NCI-H2196 treated with DMSO at 0.1 percent for 48 hours (cell line): Measurements from ENCODE around the gene PCBP3.

Experiments
- DNase-seq: peaks from one replicate; lab custom pipeline; 2025; ENCODE audit not compliant: unreplicated experiment; lab: John Stamatoyannopoulos, UW

Gene PCBP3

GRCh38 chr21:45901061-45901690 lies 257.7 kb downstream of the PCBP3 start:
- DNase-seq: no peak

DNA sequence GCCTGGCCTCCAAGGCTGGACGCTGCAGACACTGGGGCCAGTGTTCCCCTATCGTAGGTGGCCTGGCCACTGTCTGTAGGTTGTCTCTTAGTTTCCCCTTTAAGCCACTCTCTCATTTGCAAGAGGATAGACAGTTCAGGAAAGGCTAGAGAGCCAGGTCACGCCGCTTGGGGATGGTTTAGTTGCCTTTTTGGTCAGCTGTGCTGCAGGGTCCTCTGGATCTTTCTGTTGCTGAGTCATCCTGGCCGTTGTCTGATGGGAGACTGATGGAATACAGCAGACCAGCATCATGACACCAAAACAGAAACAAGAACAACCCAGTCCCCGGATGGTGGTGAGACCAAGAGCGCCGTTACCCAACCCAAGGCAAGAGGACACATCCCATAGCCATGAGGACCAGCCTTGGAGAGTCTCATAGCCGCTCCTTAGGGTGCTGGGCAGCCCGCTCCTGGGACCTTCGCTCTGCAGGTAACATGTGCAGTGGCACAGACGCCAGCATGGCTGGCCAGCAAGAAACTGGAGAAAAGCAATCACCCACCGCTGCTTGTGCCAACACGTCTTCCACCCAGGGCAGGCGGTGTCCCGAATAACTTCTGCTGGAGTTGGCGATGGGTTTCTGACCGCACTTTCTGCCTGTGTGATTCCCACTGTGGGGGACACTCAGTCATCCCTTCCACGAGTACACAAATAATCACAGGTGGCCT lies 258.9 kb downstream of the PCBP3 start:
- DNase-seq: no peak

GRCh38 chr21:45905196-45905595 lies 261.7 kb downstream of the PCBP3 start:
- DNase-seq: no peak

GRCh38 chr21:45906196-45906805 lies 262.8 kb downstream of the PCBP3 start:
- DNase-seq: no peak

DNA sequence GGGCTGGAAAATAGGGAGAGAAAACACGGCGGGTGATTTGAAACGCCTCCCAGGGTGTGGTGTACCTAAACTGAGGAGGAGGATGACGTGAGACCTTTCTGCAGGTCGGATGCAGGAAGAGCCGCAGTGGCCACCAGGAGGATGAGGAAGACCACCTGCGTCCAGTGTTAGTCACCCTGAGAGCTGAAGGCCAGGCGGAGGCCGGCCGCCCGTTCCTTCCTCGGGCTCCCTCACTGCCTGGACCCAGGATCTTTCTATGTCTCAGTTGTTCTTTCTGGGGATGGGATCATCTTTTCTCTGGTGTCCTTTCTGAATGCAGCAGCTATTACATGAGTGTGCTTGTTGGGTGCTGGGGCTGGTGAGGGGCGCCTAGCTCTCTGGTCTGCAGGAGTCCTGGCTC lies 263.3 kb downstream of the PCBP3 start:
- DNase-seq: no peak

- DNase-seq: no peak
Measured at GRCh38 chr21:45908536-45909237, 265.2 kb downstream of the PCBP3 start.

DNA sequence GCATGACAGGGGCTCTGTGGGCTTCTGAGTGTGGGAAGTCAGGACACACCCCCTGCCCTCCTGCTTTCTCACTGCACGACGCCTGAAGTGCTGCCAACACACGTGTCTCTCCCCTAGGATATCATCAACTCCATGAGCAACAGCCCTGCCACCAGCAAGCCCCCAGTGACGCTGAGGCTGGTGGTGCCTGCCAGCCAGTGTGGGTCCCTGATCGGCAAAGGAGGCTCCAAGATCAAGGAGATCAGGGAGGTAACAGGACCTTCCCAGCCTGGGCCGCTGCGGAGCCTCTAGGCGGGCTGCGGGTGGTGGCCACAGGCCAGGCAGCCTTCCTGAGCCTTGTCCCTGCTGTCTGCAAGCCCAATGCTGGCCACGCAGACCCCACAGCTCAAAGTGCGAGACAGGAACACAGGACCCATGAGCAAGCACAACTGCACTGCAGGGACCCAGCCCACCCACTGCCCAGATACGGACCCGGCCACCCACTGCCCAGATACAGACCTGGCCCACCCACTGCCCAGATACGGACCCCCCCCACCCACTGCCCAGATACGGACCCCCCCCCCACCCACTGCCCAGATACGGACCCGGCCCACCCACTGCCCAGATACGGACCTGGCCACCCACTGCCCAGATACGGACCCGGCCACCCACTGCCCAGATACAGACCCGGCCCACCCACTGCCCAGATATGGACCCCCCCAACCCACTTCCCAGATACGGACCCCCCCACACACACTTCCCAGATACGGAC lies 265.9 kb downstream of the PCBP3 start:
- no peak for DNase-seq

DNA sequence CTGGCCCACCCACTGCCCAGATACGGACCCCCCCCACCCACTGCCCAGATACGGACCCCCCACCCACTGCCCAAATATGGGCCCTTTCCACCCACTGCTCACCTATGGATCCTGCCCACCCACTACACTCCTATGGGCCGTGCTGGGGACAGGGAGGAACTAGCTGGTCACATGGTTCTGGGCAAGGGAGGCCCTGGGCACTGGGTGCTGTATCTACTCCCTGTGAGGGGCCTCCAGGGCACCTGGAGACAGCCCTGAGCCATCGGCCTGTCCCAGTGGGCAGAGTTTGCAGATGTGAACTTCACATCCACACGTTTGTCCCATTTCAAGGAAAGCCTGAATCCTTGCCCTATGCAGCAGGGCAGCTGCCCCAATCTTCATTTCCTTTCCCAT lies 266.6 kb downstream of the PCBP3 start:
- no peak for DNase-seq

GRCh38 chr21:45910548-45911221 lies 267.2 kb downstream of the PCBP3 start:
- no peak for DNase-seq

- no peak for DNase-seq
Measured at GRCh38 chr21:45911806-45912325, 268.3 kb downstream of the PCBP3 start.

GRCh38 chr21:45912611-45913417 lies 269.3 kb downstream of the PCBP3 start:
- no peak for DNase-seq

- DNase-seq: no peak
Measured at GRCh38 chr21:45913418-45913765, 269.9 kb downstream of the PCBP3 start.

- no peak for DNase-seq
Measured at GRCh38 chr21:45913886-45914285, 270.4 kb downstream of the PCBP3 start.

DNA sequence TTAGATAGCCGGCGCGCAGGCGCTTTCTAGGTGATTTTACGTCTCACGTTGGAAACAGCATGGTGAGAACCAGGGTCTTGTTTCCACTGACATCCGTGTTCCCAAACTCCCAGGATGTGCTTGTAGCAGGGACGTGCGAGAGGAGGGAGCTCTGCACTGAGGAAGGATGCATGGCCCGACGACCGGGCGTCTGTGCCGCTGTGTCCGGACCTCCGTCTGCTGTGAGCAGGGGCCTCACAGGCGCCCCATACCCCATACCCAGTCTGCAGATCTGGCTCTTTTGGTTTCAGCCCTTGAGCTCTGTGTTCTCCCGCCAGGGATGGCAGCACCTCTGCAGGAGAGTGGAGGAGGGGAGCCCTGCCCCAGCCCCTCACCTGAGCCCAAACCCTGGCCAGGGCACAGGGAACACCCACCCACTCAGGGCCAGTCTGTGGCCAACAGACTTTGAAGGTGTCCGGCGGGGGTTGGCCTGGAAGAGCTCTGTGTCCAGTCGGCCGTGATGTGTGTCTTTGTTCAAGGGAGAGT lies 270.9 kb downstream of the PCBP3 start:
- DNase-seq: no peak

- DNase-seq: no peak
Measured at GRCh38 chr21:45916011-45916840, 272.7 kb downstream of the PCBP3 start.

DNA sequence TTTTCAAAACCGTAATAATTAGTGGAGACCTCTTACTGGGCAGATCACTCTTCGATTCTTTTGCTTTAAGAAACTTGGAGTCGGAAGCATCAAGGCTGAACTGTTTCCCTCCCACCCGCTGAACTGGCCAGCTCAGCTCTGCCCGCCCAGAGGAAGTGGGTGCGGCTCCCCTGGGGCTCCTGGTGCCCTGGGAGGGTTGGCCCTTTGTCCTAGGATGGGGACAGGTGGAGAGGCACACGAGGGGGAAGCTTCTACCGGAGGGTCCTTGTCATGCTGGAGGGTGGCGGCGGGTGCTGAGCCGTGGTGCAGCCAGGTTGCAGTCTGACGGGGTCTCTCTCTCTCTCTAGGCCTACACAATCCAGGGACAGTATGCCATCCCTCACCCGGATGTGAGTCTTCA lies 273.7 kb downstream of the PCBP3 start:
- DNase-seq: no peak

DNA sequence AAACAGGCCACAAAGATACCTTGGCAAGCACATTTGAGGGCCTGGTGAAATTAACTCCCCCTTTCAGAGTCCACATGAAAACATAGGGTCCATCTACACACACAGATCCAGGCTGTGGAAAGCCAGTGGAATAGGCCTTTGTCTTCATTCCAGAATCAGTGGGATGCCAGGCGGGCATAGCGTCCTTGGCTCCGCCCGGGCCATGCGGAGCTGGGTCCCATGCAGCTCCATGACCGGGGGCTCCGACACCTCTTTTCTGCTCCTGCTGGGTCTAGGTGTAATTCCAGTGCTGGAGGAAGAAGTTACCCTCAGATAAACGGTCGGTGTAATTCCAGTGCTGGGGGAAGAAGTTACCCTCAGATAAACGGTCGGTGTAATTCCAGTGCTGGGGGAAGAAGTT lies 274.5 kb downstream of the PCBP3 start:
- no peak for DNase-seq

DNA sequence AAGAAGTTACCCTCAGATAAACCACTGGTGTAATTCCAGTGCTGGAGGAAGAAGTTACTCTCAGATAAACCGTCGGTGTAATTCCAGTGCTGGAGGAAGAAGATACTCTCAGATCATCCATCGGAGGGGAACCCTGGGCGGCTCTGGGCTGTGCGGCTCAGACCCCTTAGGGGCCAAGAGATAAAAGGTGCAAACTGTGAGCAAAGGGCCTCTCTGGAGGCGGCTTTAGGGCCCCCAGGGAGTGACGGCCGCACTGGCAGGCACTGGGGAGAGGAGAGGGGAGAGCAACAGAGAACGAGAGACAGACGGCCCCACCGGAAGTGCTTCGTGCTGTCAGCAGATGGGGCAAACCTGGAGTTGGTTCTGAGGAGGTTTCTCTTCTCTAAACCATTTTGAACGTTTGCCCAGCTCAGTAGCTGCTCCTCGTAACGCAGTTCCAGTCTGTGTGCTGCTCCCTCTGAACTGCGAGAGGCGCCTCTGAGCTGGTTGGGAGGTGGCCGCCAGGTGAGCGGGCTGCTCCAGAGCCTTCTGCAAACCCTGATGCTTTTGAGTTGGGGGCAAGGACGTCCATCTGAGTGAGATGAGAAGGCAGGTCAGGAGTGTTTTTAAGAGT lies 275.4 kb downstream of the PCBP3 start:
- DNase-seq: no peak
